K562 (cell line): ENCODE measurements around the gene TBC1D17. TPM values are rescaled to one million over a fixed set of nuclear protein-coding genes. Genes with fewer than 3 reads are reported as not detected.

ENCODE experiments used
- DMBX1 ChIP-seq: fragments of 250-450 bp; sonication (Bioruptor Pico); IDR thresholded peaks from 2 replicates; pipeline ENCODE4 v1.8.0; 2022; ENCODE audit warnings: inconsistent platforms, mild to moderate bottlenecking, moderate library complexity, borderline replicate concordance
- HNRNPK ChIP-seq: fragments of 200-400 bp; formaldehyde crosslinking; IDR thresholded peaks from one replicate; pipeline ENCODE4 v1.6.1; 2018; ENCODE audit warnings: mild to moderate bottlenecking, low read depth, low read length; ENCODE audit not compliant: poor library complexity, severe bottlenecking
- KLF13 ChIP-seq: fragments of 450-650 bp; IDR thresholded peaks from 2 replicates; pipeline ENCODE4 v1.6.1; 2016; ENCODE audit warnings: missing genetic modification characterization, low read depth, mild to moderate bottlenecking, missing compliant biosample characterization, moderate library complexity, borderline replicate concordance
- NR2C1 ChIP-seq, 2 experiments: fragments of 450-650 bp; IDR thresholded peaks; 2 replicates each; pipeline ENCODE4 v1.6.1; 2017; ENCODE audit warnings: mild to moderate bottlenecking in 2 of 2, antibody characterized with exemption in 1 of 2, inconsistent platforms in 1 of 2, missing compliant biosample characterization in 1 of 2, missing genetic modification characterization in 1 of 2
- PATZ1 ChIP-seq: fragments of 250-450 bp; sonication (Bioruptor Pico); IDR thresholded peaks from 2 replicates; pipeline ENCODE4 v1.5.0; 2020; ENCODE audit warnings: mild to moderate bottlenecking, borderline replicate concordance
- REST ChIP-seq, 2 experiments: fragments of 450-650 bp; formaldehyde crosslinking in 1 of 2; IDR thresholded peaks; 2 replicates each; pipeline versions ENCODE4 v1.4.0 to v1.6.1; 2014 to 2020; ENCODE audit warnings: mild to moderate bottlenecking in 2 of 2, borderline replicate concordance in 1 of 2, low read depth in 1 of 2
- TOE1 ChIP-seq, 2 experiments: fragments of 450-650 bp in 1 of 2; sonication (generic) in 1 of 2; formaldehyde crosslinking in 1 of 2; IDR thresholded peaks; 2 replicates each; pipeline versions ENCODE4 v1.7.1 to v1.8.0; 2016 to 2022; ENCODE audit warnings: borderline replicate concordance in 2 of 2, mild to moderate bottlenecking in 2 of 2, antibody characterized with exemption in 1 of 2, inconsistent platforms in 1 of 2, low read depth in 1 of 2, missing genetic modification reagents in 1 of 2, moderate library complexity in 1 of 2
- ZNF512 ChIP-seq: IDR thresholded peaks from 2 replicates; pipeline ENCODE4 v1.6.1; 2016; ENCODE audit warnings: missing genetic modification characterization, missing compliant biosample characterization
- polyA plus RNA-seq, 8 experiments: library from polyadenylated mRNA; depleted of rRNA in 4 of 8; stranded (reverse) in 5 of 8; unstranded in 3 of 8; fragments of >200 nt; fragmentation: Nextera tagmentation in 2 of 8; fragmentation: Illumina TruSeq in 1 of 8; extraction: Ambion mirVana in 2 of 8; extraction: Trizol in 1 of 8; gene quantifications; 2 replicates each; pipeline versions ENCODE4 v1.2.1 to v1.2.3, GENCODE V29; 2011 to 2014; ENCODE audit warnings: inconsistent platforms in 1 of 8, missing spikeins in 1 of 8
- total RNA-seq, 7 experiments: library from RNA; depleted of rRNA in 6 of 7; stranded (reverse); fragments of >200 nt in 6 of 7; fragmentation: Illumina TruSeq in 2 of 7; extraction: Trizol in 2 of 7; gene quantifications; 2 replicates each; pipeline versions ENCODE4 v1.2.1 to v1.2.3, GENCODE V29; 2011 to 2021; ENCODE audit warnings: low replicate concordance in 1 of 7
- TF ChIP-seq, protein P1 (sequence below): fragments of 250-450 bp; sonication (Bioruptor Pico); IDR thresholded peaks from 2 replicates; pipeline ENCODE4 v1.5.0; 2022; ENCODE audit warnings: mild to moderate bottlenecking

The TBC1D17 gene
- total and polyA plus RNA-seq, 9 of the 15 experiments (the other 6 are each of a cell fraction or from before 2014, with no cell fraction given): 0.42 to 16.0 (median 3.8) TPM

GRCh38 chr19:49850487-49851342 lies 26.8 kb upstream of the TBC1D17 start, which contains the start of gene PTOV1 (continued):
- TF ChIP-seq, protein P1, sequence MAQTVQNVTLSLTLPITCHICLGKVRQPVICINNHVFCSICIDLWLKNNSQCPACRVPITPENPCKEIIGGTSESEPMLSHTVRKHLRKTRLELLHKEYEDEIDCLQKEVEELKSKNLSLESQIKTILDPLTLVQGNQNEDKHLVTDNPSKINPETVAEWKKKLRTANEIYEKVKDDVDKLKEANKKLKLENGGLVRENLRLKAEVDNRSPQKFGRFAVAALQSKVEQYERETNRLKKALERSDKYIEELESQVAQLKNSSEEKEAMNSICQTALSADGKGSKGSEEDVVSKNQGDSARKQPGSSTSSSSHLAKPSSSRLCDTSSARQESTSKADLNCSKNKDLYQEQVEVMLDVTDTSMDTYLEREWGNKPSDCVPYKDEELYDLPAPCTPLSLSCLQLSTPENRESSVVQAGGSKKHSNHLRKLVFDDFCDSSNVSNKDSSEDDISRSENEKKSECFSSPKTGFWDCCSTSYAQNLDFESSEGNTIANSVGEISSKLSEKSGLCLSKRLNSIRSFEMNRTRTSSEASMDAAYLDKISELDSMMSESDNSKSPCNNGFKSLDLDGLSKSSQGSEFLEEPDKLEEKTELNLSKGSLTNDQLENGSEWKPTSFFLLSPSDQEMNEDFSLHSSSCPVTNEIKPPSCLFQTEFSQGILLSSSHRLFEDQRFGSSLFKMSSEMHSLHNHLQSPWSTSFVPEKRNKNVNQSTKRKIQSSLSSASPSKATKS (CRISPR knock-in tag): no peak
- TF ChIP-seq ZNF512 (tag) (no peak), PATZ1 (no peak), KLF13 (tag) (peak; percentile 95), DMBX1 (CRISPR knock-in tag) (no peak), NR2C1 (IDR thresholded peaks at IDR 0.05) (no peak), NR2C1 (tag; IDR thresholded peaks at IDR 0.05) (peak; percentile 69), REST (IDR thresholded peaks at IDR 0.05; ENCODE audit: borderline replicate concordance) (no peak; the same call in 1 of the 2 replicates), REST (CRISPR knock-in tag; IDR thresholded peaks at IDR 0.05; ENCODE audit: low read depth) (no peak; the same call in 1 of the 2 replicates), TOE1 (IDR thresholded peaks at IDR 0.05; ENCODE audit: borderline replicate concordance) (peak; percentile 83; the same call in 1 of the 2 replicates), TOE1 (CRISPR knock-in tag; IDR thresholded peaks at IDR 0.05; ENCODE audit: borderline replicate concordance, low read depth) (no peak), HNRNPK (no peak)
